Tibial nerve (tissue), 3 donors: ENCODE data around the gene ARRB1.

Experiments
- EP300 ChIP-seq, 2 donors: sonication (generic); formaldehyde crosslinking; IDR thresholded peaks; one replicate each; pipeline ENCODE4 v1.6.1; 2017; ENCODE audit warnings: antibody characterized with exemption in 2 of 2, mild to moderate bottlenecking in 1 of 2
- POLR2A ChIP-seq, 2 donors: fragments of 450-650 bp; IDR thresholded peaks; one replicate each; pipeline ENCODE4 v1.6.1; 2017; ENCODE audit warnings: antibody characterized with exemption in 2 of 2, mild to moderate bottlenecking in 2 of 2, moderate library complexity in 2 of 2

DNA sequence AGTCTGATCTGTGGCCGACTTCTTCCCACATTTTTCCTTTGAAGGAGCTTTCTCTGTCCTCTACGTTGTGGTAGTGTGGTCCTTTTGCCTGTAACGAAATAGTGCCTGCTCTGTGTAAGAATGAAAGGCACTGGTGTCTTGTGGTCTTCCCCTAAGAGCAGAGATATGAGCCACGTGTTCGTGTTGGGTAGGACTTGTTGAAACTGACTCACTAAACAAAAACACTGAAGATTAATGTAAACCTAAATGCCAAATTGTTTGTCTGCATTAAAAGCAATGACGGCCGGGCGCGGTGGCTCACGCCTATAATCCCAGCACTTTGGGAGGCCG, 37.8 kb upstream of the ARRB1 start:
- TF ChIP-seq EP300 (IDR thresholded peaks at IDR 0.05) (no peak), POLR2A (IDR thresholded peaks at IDR 0.05) (no peak)
